ENCODE measurements around the gene SOST.

The SOST gene

GRCh38 chr17:43774304-43775250 is 16.0 kb upstream of the SOST start:
- Histone ChIP-seq H3K4me2 (no peak overlapping the region), H4K20me1 (ENCODE audit: insufficient read depth) (no peaks in the 10 kb centered on the region), H3K79me2 (ENCODE audit: insufficient read depth, low read depth) (no peaks in the 10 kb centered on the region; the same call in 1 of the 2 replicates), H3K4me3 (IDR thresholded peaks at IDR 0.05; ENCODE audit: insufficient read depth, low read depth, low read length) (no peak overlapping the region), H3K9ac (no peak overlapping the region), H3K27ac (no peak overlapping the region), H2AFZ (ENCODE audit: low read depth) (no peak overlapping the region), H3K36me3 (ENCODE audit: insufficient read depth) (no peaks in the 10 kb centered on the region), H3K27me3 (ENCODE audit: insufficient read depth, low read depth) (peaks cover 2% of the 10 kb centered on the region), H3K4me1 (ENCODE audit: low read depth, poor library complexity, severe bottlenecking) (peaks cover 7% of the 10 kb centered on the region)
- TF ChIP-seq CTCF (conservative IDR thresholded peaks at IDR 0.05; ENCODE audit: low read depth, low read length): no peak

- no peaks in the 10 kb centered on the region for H3K27me3 ChIP-seq (ENCODE audit: insufficient read depth, low read depth)
- H3K36me3 ChIP-seq (ENCODE audit: insufficient read depth): no peaks in the 10 kb centered on the region
- H3K4me2 ChIP-seq: no peak overlapping the region
- no peaks in the 10 kb centered on the region; the same call in 1 of the 2 replicates for H3K79me2 ChIP-seq (ENCODE audit: insufficient read depth, low read depth)
- H3K4me1 ChIP-seq (ENCODE audit: low read depth, poor library complexity, severe bottlenecking): peaks cover 3% of the 10 kb centered on the region
- H2AFZ ChIP-seq (ENCODE audit: low read depth): no peak overlapping the region
- H3K4me3 ChIP-seq (IDR thresholded peaks at IDR 0.05; ENCODE audit: insufficient read depth, low read depth, low read length): no peak overlapping the region
- H3K9ac ChIP-seq: no peak overlapping the region
- H3K27ac ChIP-seq: no peak overlapping the region
- no peaks in the 10 kb centered on the region for H4K20me1 ChIP-seq (ENCODE audit: insufficient read depth)
- no peak for TF ChIP-seq CTCF (conservative IDR thresholded peaks at IDR 0.05; ENCODE audit: low read depth, low read length)
Observed at GRCh38 chr17:43772877-43773648, 14.5 kb upstream of the SOST start.

- Histone ChIP-seq H3K27ac (no peak overlapping the region), H3K4me2 (no peak overlapping the region), H4K20me1 (ENCODE audit: insufficient read depth) (no peaks in the 10 kb centered on the region), H3K4me3 (IDR thresholded peaks at IDR 0.05; ENCODE audit: insufficient read depth, low read depth, low read length) (no peak overlapping the region), H3K79me2 (ENCODE audit: insufficient read depth, low read depth) (no peaks in the 10 kb centered on the region), H3K9ac (no peak overlapping the region), H3K36me3 (ENCODE audit: insufficient read depth) (no peaks in the 10 kb centered on the region), H2AFZ (ENCODE audit: low read depth) (no peak overlapping the region), H3K27me3 (ENCODE audit: insufficient read depth, low read depth) (no peaks in the 10 kb centered on the region), H3K4me1 (ENCODE audit: low read depth, poor library complexity, severe bottlenecking) (no peaks in the 10 kb centered on the region)
- TF ChIP-seq CTCF (conservative IDR thresholded peaks at IDR 0.05; ENCODE audit: low read depth, low read length): no peak
Observed at GRCh38 chr17:43771463-43771862, 12.9 kb upstream of the SOST start.

- H3K27me3 ChIP-seq (ENCODE audit: insufficient read depth, low read depth): no peaks in the 10 kb centered on the region
- no peak overlapping the region for H3K9ac ChIP-seq
- H3K4me2 ChIP-seq: no peak overlapping the region
- no peak overlapping the region for H2AFZ ChIP-seq (ENCODE audit: low read depth)
- H3K4me3 ChIP-seq (IDR thresholded peaks at IDR 0.05; ENCODE audit: insufficient read depth, low read depth, low read length): no peak overlapping the region
- H3K36me3 ChIP-seq (ENCODE audit: insufficient read depth): no peaks in the 10 kb centered on the region
- no peaks in the 10 kb centered on the region for H3K4me1 ChIP-seq (ENCODE audit: low read depth, poor library complexity, severe bottlenecking)
- TF ChIP-seq CTCF (conservative IDR thresholded peaks at IDR 0.05; ENCODE audit: low read depth, low read length): no peak
- no peaks in the 10 kb centered on the region for H4K20me1 ChIP-seq (ENCODE audit: insufficient read depth)
- H3K27ac ChIP-seq: no peak overlapping the region
- no peaks in the 10 kb centered on the region for H3K79me2 ChIP-seq (ENCODE audit: insufficient read depth, low read depth)
Observed at GRCh38 chr17:43770957-43771356, 12.4 kb upstream of the SOST start.

Data from KMS-11 (cell line).